IPS DF 6.9 (cell line): Measurements from ENCODE around the gene PROX1.

Experiments used
- DNase-seq: peaks from one replicate; pipeline ENCODE4 v3.0.0-alpha.2; 2013; ENCODE audit warnings: low read depth, low spot score
- H3K27ac ChIP-seq: one replicate; pipeline ENCODE4 v1.5.1; 2013; ENCODE audit warnings: low read length, control low read depth
- H3K27me3 ChIP-seq: 2 replicates; pipeline ENCODE4 v1.6.1; 2013; ENCODE audit warnings: mild to moderate bottlenecking, low read length; ENCODE audit not compliant: control insufficient read depth, insufficient read depth
- H3K36me3 ChIP-seq: 2 replicates; pipeline ENCODE4 v1.6.1; 2013; ENCODE audit warnings: low read length; ENCODE audit not compliant: control insufficient read depth, insufficient read depth
- H3K4me1 ChIP-seq: 2 replicates; pipeline ENCODE4 v1.6.1; 2013; ENCODE audit warnings: low read length; ENCODE audit not compliant: control insufficient read depth, insufficient read depth
- H3K4me3 ChIP-seq: 2 replicates; pipeline ENCODE4 v1.5.1; 2013; ENCODE audit warnings: mild to moderate bottlenecking, low read length
- H3K9me3 ChIP-seq: 2 replicates; pipeline ENCODE4 v1.6.1; 2013; ENCODE audit warnings: low read length, inconsistent platforms; ENCODE audit not compliant: control insufficient read depth, insufficient read depth
- WGBS: extraction: QIAGEN DNeasy Blood & Tissue Kit; methylation state at CpG from one replicate; pipeline ENCODE4 v1.1.7; 2013; ENCODE audit warnings: mixed read lengths, missing lambda C conversion rate; ENCODE audit not compliant: insufficient read length, insufficient coverage; 5-methylcytosine and 5-hydroxymethylcytosine counted together

The PROX1 gene

DNA sequence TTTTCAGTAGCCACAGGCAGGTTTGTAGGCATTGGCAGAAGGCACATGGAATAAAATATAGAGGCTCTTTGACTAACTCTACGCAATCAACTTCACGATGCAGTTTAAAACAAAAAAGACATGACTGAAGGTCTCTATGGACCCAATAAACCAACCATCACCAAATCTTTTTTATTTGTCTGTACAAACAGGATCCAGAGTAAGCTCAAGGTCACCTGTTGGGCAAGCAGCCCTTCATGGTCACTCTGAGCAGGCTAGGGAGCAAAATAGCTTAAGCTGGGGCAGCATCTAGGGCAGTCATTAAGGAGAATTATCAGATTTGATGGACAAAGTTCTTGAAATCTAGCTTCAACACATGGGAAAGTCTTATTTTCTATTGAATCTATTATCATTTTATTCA is 26.8 kb upstream of the PROX1 start:
- Histone ChIP-seq H3K4me3 (no peak overlapping the region), H3K27ac (no peak overlapping the region), H3K27me3 (no peaks in the 10 kb centered on the region), H3K9me3 (no peaks in the 10 kb centered on the region), H3K4me1 (no peaks in the 10 kb centered on the region), H3K36me3 (no peaks in the 10 kb centered on the region)
- DNase-seq, result no peak
- no CpG with 5 or more reads among the region's 2 CpGs for WGBS

GRCh38 chr1:213962508-213962907 is 25.3 kb upstream of the PROX1 start:
- Histone ChIP-seq H3K4me3 (no peak overlapping the region), H3K27ac (no peak overlapping the region), H3K9me3 (no peaks in the 10 kb centered on the region), H3K27me3 (no peaks in the 10 kb centered on the region), H3K36me3 (no peaks in the 10 kb centered on the region), H3K4me1 (no peaks in the 10 kb centered on the region)
- DNase-seq, result no peak
- WGBS, result no CpG with 5 or more reads among the region's 1 CpG

DNA sequence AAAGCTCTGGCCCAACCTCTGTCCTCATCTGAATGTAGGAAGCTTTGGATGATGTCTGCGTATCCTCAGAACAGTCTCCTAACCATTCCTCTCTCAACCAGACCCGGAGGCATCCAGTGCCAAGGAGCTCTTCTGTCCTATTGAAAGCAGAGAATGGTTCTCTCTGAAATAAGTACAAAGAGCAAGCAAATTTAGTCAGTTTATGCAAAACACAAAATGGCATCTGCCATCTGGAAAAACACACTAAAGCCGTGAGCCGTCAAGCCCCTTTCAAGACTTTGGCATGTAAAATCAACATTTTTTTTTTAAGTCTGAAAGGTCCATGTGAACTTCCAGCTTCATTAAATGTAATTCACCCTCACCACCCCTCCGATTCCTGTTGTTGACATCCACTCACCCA is 21.7 kb upstream of the PROX1 start:
- Histone ChIP-seq H3K4me3 (no peak overlapping the region), H3K27me3 (no peaks in the 10 kb centered on the region), H3K27ac (no peak overlapping the region), H3K9me3 (no peaks in the 10 kb centered on the region), H3K36me3 (no peaks in the 10 kb centered on the region), H3K4me1 (no peaks in the 10 kb centered on the region)
- no peak for DNase-seq
- WGBS, result no CpG with 5 or more reads among the region's 5 CpGs

GRCh38 chr1:213968146-213968825 is 19.5 kb upstream of the PROX1 start:
- H3K27ac ChIP-seq, result no peak overlapping the region
- no peaks in the 10 kb centered on the region for H3K4me1 ChIP-seq
- H3K4me3 ChIP-seq, result no peak overlapping the region
- DNase-seq, result no peak
- no CpG with 5 or more reads among the region's 4 CpGs for WGBS
- H3K27me3 ChIP-seq, result no peaks in the 10 kb centered on the region
- H3K36me3 ChIP-seq, result no peaks in the 10 kb centered on the region
- no peaks in the 10 kb centered on the region for H3K9me3 ChIP-seq

- no peaks in the 10 kb centered on the region for H3K36me3 ChIP-seq
- no peak for DNase-seq
- no CpG with 5 or more reads among the region's 2 CpGs for WGBS
- H3K4me1 ChIP-seq, result no peaks in the 10 kb centered on the region
- no peaks in the 10 kb centered on the region for H3K27me3 ChIP-seq
- no peak overlapping the region for H3K4me3 ChIP-seq
- no peaks in the 10 kb centered on the region for H3K9me3 ChIP-seq
- H3K27ac ChIP-seq, result no peak overlapping the region
Measured at GRCh38 chr1:213969958-213970555, 17.7 kb upstream of the PROX1 start.

- WGBS, result no CpG with 5 or more reads among the region's 2 CpGs
- Histone ChIP-seq H3K27me3 (peaks cover 7% of the 10 kb centered on the region; the same call in 1 of the 2 replicates), H3K27ac (no peak overlapping the region), H3K36me3 (no peaks in the 10 kb centered on the region), H3K4me1 (no peaks in the 10 kb centered on the region), H3K9me3 (no peaks in the 10 kb centered on the region), H3K4me3 (no peak overlapping the region)
- no peak for DNase-seq
Measured at GRCh38 chr1:213972141-213972540, 15.6 kb upstream of the PROX1 start.

GRCh38 chr1:213973129-213973528 is 14.6 kb upstream of the PROX1 start:
- no peak for DNase-seq
- no peaks in the 10 kb centered on the region for H3K9me3 ChIP-seq

GRCh38 chr1:213976665-213977485 is 10.9 kb upstream of the PROX1 start:
- H3K4me3 ChIP-seq, result no peak overlapping the region
- no CpG with 5 or more reads among the region's 8 CpGs for WGBS

More at GRCh38 chr1:213973129-213973528, 14.6 kb upstream of the PROX1 start:
- Histone ChIP-seq H3K36me3 (no peaks in the 10 kb centered on the region), H3K27me3 (peaks cover 12% of the 10 kb centered on the region; the same call in 1 of the 2 replicates), H3K27ac (no peak overlapping the region), H3K4me3 (no peak overlapping the region), H3K4me1 (no peaks in the 10 kb centered on the region)
- no CpG with 5 or more reads among the region's 1 CpG for WGBS

GRCh38 chr1:213977486-213977842 is 10.3 kb upstream of the PROX1 start:
- Histone ChIP-seq H3K27ac (no peak overlapping the region), H3K4me3 (no peak overlapping the region), H3K9me3 (no peaks in the 10 kb centered on the region), H3K4me1 (no peaks in the 10 kb centered on the region), H3K27me3 (peaks cover 43% of the 10 kb centered on the region), H3K36me3 (no peaks in the 10 kb centered on the region)
- no CpG with 5 or more reads among the region's 7 CpGs for WGBS
- DNase-seq, result no peak

More at GRCh38 chr1:213976665-213977485, 10.9 kb upstream of the PROX1 start:
- Histone ChIP-seq H3K4me1 (no peaks in the 10 kb centered on the region), H3K36me3 (no peaks in the 10 kb centered on the region), H3K9me3 (no peaks in the 10 kb centered on the region), H3K27me3 (peaks cover 38% of the 10 kb centered on the region), H3K27ac (no peak overlapping the region)
- DNase-seq, result no peak

DNA sequence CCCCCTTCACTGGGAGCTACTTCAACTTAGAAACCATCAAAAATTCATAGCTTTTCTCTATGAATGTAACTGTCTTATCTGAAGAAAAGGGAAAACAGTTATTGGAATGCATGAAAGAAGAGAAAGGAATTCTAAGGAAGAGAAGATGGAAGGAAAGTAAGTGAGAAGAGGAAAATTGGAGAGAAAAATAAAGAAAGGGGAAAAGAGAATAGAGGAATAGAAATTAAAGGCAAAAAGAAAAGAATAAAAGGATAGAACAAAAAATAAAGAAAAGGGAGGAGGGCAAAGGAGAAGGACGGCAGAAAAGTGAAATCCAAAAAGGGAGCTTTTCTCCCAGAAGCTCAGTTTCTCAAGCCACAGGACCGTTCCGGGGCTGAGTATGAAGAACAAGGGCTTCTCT is 9.9 kb upstream of the PROX1 start:
- no peak for DNase-seq
- Histone ChIP-seq H3K4me1 (no peaks in the 10 kb centered on the region), H3K27me3 (peaks cover 44% of the 10 kb centered on the region)

More for the DNA sequence above, 9.9 kb upstream of the PROX1 start:
- no peaks in the 10 kb centered on the region for H3K36me3 ChIP-seq
- H3K4me3 ChIP-seq, result no peak overlapping the region
- no peaks in the 10 kb centered on the region for H3K9me3 ChIP-seq
- WGBS, result no CpG with 5 or more reads among the region's 3 CpGs
- H3K27ac ChIP-seq, result no peak overlapping the region
